ENCODE data around the gene ITPKB.

DNA sequence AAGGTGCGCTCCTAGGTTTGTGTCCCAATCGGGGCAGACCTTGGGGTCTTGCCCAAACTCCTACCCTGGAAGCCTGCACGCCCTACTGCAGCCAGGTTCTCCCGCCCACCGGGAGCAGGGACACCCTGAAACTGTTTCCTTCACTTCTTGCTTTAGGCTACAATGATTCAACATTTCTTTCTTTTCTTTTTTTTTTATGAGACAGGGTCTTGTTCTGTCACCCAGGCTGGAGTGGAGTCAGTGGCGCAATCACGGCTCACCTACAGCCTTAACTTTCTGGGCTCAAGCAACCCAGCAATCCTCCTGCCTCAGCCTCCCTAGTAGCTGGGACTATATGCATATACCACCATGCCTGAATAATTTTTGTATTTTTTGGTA, 75.8 kb downstream of the ITPKB start:
- TF ChIP-seq, protein P1, sequence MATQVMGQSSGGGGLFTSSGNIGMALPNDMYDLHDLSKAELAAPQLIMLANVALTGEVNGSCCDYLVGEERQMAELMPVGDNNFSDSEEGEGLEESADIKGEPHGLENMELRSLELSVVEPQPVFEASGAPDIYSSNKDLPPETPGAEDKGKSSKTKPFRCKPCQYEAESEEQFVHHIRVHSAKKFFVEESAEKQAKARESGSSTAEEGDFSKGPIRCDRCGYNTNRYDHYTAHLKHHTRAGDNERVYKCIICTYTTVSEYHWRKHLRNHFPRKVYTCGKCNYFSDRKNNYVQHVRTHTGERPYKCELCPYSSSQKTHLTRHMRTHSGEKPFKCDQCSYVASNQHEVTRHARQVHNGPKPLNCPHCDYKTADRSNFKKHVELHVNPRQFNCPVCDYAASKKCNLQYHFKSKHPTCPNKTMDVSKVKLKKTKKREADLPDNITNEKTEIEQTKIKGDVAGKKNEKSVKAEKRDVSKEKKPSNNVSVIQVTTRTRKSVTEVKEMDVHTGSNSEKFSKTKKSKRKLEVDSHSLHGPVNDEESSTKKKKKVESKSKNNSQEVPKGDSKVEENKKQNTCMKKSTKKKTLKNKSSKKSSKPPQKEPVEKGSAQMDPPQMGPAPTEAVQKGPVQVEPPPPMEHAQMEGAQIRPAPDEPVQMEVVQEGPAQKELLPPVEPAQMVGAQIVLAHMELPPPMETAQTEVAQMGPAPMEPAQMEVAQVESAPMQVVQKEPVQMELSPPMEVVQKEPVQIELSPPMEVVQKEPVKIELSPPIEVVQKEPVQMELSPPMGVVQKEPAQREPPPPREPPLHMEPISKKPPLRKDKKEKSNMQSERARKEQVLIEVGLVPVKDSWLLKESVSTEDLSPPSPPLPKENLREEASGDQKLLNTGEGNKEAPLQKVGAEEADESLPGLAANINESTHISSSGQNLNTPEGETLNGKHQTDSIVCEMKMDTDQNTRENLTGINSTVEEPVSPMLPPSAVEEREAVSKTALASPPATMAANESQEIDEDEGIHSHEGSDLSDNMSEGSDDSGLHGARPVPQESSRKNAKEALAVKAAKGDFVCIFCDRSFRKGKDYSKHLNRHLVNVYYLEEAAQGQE (IDR thresholded peaks at IDR 0.05; ENCODE audit: insufficient replicate concordance, low read depth), result no peak
- TF ChIP-seq, protein P2, sequence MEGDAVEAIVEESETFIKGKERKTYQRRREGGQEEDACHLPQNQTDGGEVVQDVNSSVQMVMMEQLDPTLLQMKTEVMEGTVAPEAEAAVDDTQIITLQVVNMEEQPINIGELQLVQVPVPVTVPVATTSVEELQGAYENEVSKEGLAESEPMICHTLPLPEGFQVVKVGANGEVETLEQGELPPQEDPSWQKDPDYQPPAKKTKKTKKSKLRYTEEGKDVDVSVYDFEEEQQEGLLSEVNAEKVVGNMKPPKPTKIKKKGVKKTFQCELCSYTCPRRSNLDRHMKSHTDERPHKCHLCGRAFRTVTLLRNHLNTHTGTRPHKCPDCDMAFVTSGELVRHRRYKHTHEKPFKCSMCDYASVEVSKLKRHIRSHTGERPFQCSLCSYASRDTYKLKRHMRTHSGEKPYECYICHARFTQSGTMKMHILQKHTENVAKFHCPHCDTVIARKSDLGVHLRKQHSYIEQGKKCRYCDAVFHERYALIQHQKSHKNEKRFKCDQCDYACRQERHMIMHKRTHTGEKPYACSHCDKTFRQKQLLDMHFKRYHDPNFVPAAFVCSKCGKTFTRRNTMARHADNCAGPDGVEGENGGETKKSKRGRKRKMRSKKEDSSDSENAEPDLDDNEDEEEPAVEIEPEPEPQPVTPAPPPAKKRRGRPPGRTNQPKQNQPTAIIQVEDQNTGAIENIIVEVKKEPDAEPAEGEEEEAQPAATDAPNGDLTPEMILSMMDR (IDR thresholded peaks at IDR 0.05; ENCODE audit: insufficient read depth, low read length), result no peak
